SK-N-SH (cell line): ENCODE data around the gene PITPNM3. TPM values are rescaled to one million over a fixed set of nuclear protein-coding genes. Genes with fewer than 3 reads are reported as not detected.

Source experiments
- CTCF ChIA-PET: fragments of 300-600, 350-600 bp; formaldehyde crosslinking; extraction: SDS; loops from one replicate; lab custom pipeline; 2021; lab: Yijun Ruan, JAX
- POLR2A ChIA-PET: fragments of 350-600 bp; sonication (Branson Sonifier 250); formaldehyde crosslinking; extraction: SDS; loops from one replicate; lab custom pipeline; 2020; ENCODE audit warnings: antibody characterized with exemption, inconsistent platforms; lab: Yijun Ruan, JAX
- DNase-seq: peaks from one replicate; pipeline ENCODE4 v3.0.0; 2012
- H2AFZ ChIP-seq: fragments of 200-600 bp; sonication (generic); 2 replicates; pipeline ENCODE4 v1.8.1; 2016; ENCODE audit warnings: antibody characterized with exemption, mild to moderate bottlenecking, low read depth
- H3F3A ChIP-seq: fragments of 200-600 bp; sonication (generic); replicated peaks from 2 replicates; pipeline ENCODE3; 2016; ENCODE audit warnings: antibody characterized with exemption, mild to moderate bottlenecking; ENCODE audit not compliant: insufficient read depth
- H3K27ac ChIP-seq, 2 experiments: fragments of 200-500 bp in 1 of 2; fragments of 200-600 bp in 1 of 2; sonication (Bioruptor generic) in 1 of 2; sonication (generic), shearing (Covaris generic) in 1 of 2; 2 replicates each; pipeline versions ENCODE4 v1.5.1 to v1.6.1; 2014 to 2016; ENCODE audit warnings: low read depth in 2 of 2, inconsistent platforms in 1 of 2, low read length in 1 of 2, mild to moderate bottlenecking in 1 of 2, mixed read lengths in 1 of 2
- H3K27me3 ChIP-seq: fragments of 200-600 bp; sonication (generic), shearing (Covaris generic); 2 replicates; pipeline ENCODE4 v1.6.1; 2016; ENCODE audit warnings: mixed run types; ENCODE audit not compliant: insufficient read depth
- H3K36me3 ChIP-seq, 2 experiments: fragments of 200-500 bp in 1 of 2; fragments of 200-600 bp in 1 of 2; sonication (Bioruptor generic) in 1 of 2; sonication (generic) in 1 of 2; replicated peaks in 1 of 2; 2 replicates each; pipeline versions ENCODE3 to v1.5.1; 2014 to 2016; ENCODE audit warnings: low read length in 1 of 2, mild to moderate bottlenecking in 1 of 2; ENCODE audit not compliant: insufficient read depth in 2 of 2, control insufficient read depth in 1 of 2
- H3K4me1 ChIP-seq, 2 experiments: fragments of 200-500 bp in 1 of 2; fragments of 200-600 bp in 1 of 2; sonication (Bioruptor generic) in 1 of 2; sonication (generic), shearing (Covaris generic) in 1 of 2; 2 replicates each; pipeline versions ENCODE4 v1.5.1 to v1.6.1; 2014 to 2016; ENCODE audit warnings: low read depth in 1 of 2, low read length in 1 of 2, mixed run types in 1 of 2; ENCODE audit not compliant: insufficient read depth in 2 of 2, control insufficient read depth in 1 of 2
- H3K4me2 ChIP-seq: fragments of 200-600 bp; sonication (generic), shearing (Covaris generic); 2 replicates; pipeline ENCODE4 v1.6.1; 2017; ENCODE audit warnings: mixed run types
- H3K4me3 ChIP-seq, 2 experiments: fragments of 200-500 bp in 1 of 2; fragments of 200-600 bp in 1 of 2; sonication (Bioruptor generic) in 1 of 2; sonication (generic), shearing (Covaris generic) in 1 of 2; 2 replicates each; pipeline versions ENCODE4 v1.5.1 to v1.8.1; 2014 to 2016; ENCODE audit warnings: low read depth in 2 of 2, inconsistent platforms in 1 of 2, low read length in 1 of 2, mild to moderate bottlenecking in 1 of 2, mixed read lengths in 1 of 2, moderate library complexity in 1 of 2
- H3K79me2 ChIP-seq: fragments of 200-600 bp; sonication (generic); 2 replicates; pipeline ENCODE4 v1.8.1; 2017; ENCODE audit warnings: mild to moderate bottlenecking; ENCODE audit not compliant: insufficient read depth
- H3K9ac ChIP-seq: fragments of 200-600 bp; sonication (generic); 2 replicates; pipeline ENCODE4 v1.6.1; 2017; ENCODE audit warnings: mixed run types
- H3K9me2 ChIP-seq: fragments of 200-600 bp; sonication (generic); 2 replicates; pipeline ENCODE4 v1.6.1; 2017; ENCODE audit warnings: mixed run types
- H3K9me3 ChIP-seq: fragments of 200-600 bp; sonication (generic); 2 replicates; pipeline ENCODE4 v1.6.1; 2017; ENCODE audit warnings: mixed run types, mild to moderate bottlenecking, moderate library complexity
- H4K20me1 ChIP-seq: fragments of 200-600 bp; sonication (generic); 2 replicates; pipeline ENCODE4 v1.6.1; 2017; ENCODE audit warnings: mild to moderate bottlenecking, mixed run types; ENCODE audit not compliant: insufficient read depth
- ELF1 ChIP-seq: IDR thresholded peaks from 2 replicates; pipeline ENCODE4 v1.4.0; 2012
- EZH2phosphoT487 ChIP-seq: fragments of 200-600 bp; sonication (generic); IDR thresholded peaks from 2 replicates; pipeline ENCODE4 v1.6.1; 2017; ENCODE audit warnings: low read depth, mixed run types, mild to moderate bottlenecking, antibody characterized with exemption, moderate library complexity, borderline replicate concordance
- GABPA ChIP-seq: IDR thresholded peaks from 2 replicates; pipeline ENCODE4 v1.4.0; 2012; ENCODE audit warnings: low read depth, mild to moderate bottlenecking
- MEF2A ChIP-seq: IDR thresholded peaks from 2 replicates; pipeline ENCODE4 v1.4.0; 2012; ENCODE audit warnings: low read depth, borderline replicate concordance
- POLR2AphosphoS5 ChIP-seq: IDR thresholded peaks from 2 replicates; pipeline ENCODE4 v1.6.1; 2012; ENCODE audit warnings: low read depth, low read length
- RCOR1 ChIP-seq: fragments of 150-350 bp; IDR thresholded peaks from 2 replicates; pipeline ENCODE4 v1.6.1; 2017; ENCODE audit warnings: antibody characterized with exemption, low read length
- SIN3A ChIP-seq: IDR thresholded peaks from 2 replicates; pipeline ENCODE4 v1.6.1; 2012; ENCODE audit warnings: low read depth, mild to moderate bottlenecking, low read length, moderate library complexity, borderline replicate concordance
- SMC3 ChIP-seq: IDR thresholded peaks from 2 replicates; pipeline ENCODE4 v1.6.1; 2012; ENCODE audit warnings: low read depth, low read length, improper control_type of control experiment
- TAF1 ChIP-seq: IDR thresholded peaks from 2 replicates; pipeline ENCODE4 v1.6.1; 2012; ENCODE audit warnings: low read depth, mild to moderate bottlenecking, low read length, moderate library complexity, borderline replicate concordance
- WGBS: methylation state at CpG from one replicate; pipeline ENCODE4 v1.1.6; 2017; ENCODE audit warnings: low lambda C conversion rate; 5-methylcytosine and 5-hydroxymethylcytosine counted together
- polyA plus RNA-seq, 3 experiments: library from polyadenylated mRNA; depleted of rRNA; stranded (reverse); fragments of >200 nt; gene quantifications; 2 replicates each; pipeline ENCODE4 v1.2.3, GENCODE V29; 2012
- TF ChIP-seq, protein P1 (sequence below): IDR thresholded peaks from 2 replicates; pipeline ENCODE4 v1.4.0; 2012; ENCODE audit warnings: low read depth, borderline replicate concordance
- TF ChIP-seq, protein P2 (sequence below): IDR thresholded peaks from 2 replicates; pipeline ENCODE4 v1.4.0; 2012; ENCODE audit warnings: low read depth, borderline replicate concordance
- TF ChIP-seq, protein P3 (sequence below): IDR thresholded peaks from 2 replicates; pipeline ENCODE4; 2012
- TF ChIP-seq, protein P4 (sequence below): fragments of 150-350 bp; IDR thresholded peaks from 2 replicates; pipeline ENCODE4 v1.6.1; 2017; ENCODE audit warnings: antibody characterized with exemption, low read length, low read depth, borderline replicate concordance

Gene PITPNM3
- polyA plus RNA-seq, 1 of the 3 experiments (the other 2 are of a cell fraction): 0.82 TPM

DNA sequence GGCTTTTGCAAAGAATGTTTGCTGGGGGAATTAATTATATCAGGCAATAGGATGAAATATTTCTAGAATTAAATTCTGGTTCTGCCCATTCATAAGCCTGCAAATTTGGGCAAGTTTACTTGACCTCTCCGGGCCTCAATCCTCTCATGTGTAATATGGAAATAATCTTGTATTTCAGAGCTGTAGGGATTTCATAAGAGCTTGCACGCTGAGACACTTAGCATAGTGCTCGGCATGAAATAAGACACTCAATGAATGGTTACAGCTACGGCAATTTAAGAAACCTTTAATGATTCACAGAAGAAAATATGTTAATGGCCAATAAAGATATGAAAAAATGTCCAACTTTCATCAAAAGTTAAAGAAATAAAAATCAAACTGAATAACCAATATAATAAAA is 40.6 kb upstream of the PITPNM3 start:
- Histone ChIP-seq H3K9ac (no peak overlapping the region), H3K4me3 (no peak overlapping the region), H3K4me2 (no peak overlapping the region), H3K79me2 (no peaks in the 10 kb centered on the region), H3K27ac (no peak overlapping the region), H3K36me3 (peaks cover 78 to 92% of the 10 kb centered on the region in 2 experiments), H3K9me2 (no peaks in the 10 kb centered on the region), H3K4me1 (no peaks in the 10 kb centered on the region; a peak in 1 of 4 replicates), H3K9me3 (no peaks in the 10 kb centered on the region), H4K20me1 (no peaks in the 10 kb centered on the region), H3F3A (no peaks in the 10 kb centered on the region), H2AFZ (no peak overlapping the region), H3K27me3 (no peaks in the 10 kb centered on the region)
- no peak for DNase-seq
- no peak for TF ChIP-seq SMC3
- TF ChIP-seq, protein P1, sequence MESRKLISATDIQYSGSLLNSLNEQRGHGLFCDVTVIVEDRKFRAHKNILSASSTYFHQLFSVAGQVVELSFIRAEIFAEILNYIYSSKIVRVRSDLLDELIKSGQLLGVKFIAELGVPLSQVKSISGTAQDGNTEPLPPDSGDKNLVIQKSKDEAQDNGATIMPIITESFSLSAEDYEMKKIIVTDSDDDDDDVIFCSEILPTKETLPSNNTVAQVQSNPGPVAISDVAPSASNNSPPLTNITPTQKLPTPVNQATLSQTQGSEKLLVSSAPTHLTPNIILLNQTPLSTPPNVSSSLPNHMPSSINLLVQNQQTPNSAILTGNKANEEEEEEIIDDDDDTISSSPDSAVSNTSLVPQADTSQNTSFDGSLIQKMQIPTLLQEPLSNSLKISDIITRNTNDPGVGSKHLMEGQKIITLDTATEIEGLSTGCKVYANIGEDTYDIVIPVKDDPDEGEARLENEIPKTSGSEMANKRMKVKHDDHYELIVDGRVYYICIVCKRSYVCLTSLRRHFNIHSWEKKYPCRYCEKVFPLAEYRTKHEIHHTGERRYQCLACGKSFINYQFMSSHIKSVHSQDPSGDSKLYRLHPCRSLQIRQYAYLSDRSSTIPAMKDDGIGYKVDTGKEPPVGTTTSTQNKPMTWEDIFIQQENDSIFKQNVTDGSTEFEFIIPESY: no peak
- TF ChIP-seq SIN3A: no peak
- TF ChIP-seq RCOR1: no peak
- TF ChIP-seq, protein P2, sequence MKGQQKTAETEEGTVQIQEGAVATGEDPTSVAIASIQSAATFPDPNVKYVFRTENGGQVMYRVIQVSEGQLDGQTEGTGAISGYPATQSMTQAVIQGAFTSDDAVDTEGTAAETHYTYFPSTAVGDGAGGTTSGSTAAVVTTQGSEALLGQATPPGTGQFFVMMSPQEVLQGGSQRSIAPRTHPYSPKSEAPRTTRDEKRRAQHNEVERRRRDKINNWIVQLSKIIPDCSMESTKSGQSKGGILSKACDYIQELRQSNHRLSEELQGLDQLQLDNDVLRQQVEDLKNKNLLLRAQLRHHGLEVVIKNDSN: no peak
- no peak for TF ChIP-seq EZH2phosphoT487
- no peak for TF ChIP-seq ELF1
- no peak for TF ChIP-seq POLR2AphosphoS5
- TF ChIP-seq GABPA: no peak
- TF ChIP-seq, protein P3, sequence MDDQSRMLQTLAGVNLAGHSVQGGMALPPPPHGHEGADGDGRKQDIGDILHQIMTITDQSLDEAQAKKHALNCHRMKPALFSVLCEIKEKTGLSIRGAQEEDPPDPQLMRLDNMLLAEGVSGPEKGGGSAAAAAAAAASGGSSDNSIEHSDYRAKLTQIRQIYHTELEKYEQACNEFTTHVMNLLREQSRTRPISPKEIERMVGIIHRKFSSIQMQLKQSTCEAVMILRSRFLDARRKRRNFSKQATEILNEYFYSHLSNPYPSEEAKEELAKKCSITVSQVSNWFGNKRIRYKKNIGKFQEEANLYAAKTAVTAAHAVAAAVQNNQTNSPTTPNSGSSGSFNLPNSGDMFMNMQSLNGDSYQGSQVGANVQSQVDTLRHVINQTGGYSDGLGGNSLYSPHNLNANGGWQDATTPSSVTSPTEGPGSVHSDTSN: no peak
- no peak for TF ChIP-seq MEF2A
- TF ChIP-seq, protein P4, sequence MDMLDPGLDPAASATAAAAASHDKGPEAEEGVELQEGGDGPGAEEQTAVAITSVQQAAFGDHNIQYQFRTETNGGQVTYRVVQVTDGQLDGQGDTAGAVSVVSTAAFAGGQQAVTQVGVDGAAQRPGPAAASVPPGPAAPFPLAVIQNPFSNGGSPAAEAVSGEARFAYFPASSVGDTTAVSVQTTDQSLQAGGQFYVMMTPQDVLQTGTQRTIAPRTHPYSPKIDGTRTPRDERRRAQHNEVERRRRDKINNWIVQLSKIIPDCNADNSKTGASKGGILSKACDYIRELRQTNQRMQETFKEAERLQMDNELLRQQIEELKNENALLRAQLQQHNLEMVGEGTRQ: no peak
- no peak for TF ChIP-seq TAF1
- ChIA-PET CTCF (interaction anchor here (0.9 to 1.7 kb wide), 3 partner anchors 9 to 408 kb away, joined by 3 to 4 read pairs (median 3); no protein-coding TSS in a partner anchor), POLR2A (no interaction called here)
- WGBS: 97% methylated on average over 4 of the region's 4 CpGs
